ENCODE results near the gene NPFF.
"Not testable (repeated sequence)": the region's sequence is repeated elsewhere in the genome, so short reads cannot be mapped to it uniquely, and the experiment has no call there.

GRCh38 chr12:53548354-53548753 lies 41.1 kb upstream of the NPFF start:
- TF ChIP-seq, protein P1, sequence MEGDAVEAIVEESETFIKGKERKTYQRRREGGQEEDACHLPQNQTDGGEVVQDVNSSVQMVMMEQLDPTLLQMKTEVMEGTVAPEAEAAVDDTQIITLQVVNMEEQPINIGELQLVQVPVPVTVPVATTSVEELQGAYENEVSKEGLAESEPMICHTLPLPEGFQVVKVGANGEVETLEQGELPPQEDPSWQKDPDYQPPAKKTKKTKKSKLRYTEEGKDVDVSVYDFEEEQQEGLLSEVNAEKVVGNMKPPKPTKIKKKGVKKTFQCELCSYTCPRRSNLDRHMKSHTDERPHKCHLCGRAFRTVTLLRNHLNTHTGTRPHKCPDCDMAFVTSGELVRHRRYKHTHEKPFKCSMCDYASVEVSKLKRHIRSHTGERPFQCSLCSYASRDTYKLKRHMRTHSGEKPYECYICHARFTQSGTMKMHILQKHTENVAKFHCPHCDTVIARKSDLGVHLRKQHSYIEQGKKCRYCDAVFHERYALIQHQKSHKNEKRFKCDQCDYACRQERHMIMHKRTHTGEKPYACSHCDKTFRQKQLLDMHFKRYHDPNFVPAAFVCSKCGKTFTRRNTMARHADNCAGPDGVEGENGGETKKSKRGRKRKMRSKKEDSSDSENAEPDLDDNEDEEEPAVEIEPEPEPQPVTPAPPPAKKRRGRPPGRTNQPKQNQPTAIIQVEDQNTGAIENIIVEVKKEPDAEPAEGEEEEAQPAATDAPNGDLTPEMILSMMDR (IDR thresholded peaks at IDR 0.05) = not testable (repeated sequence)
- not testable (repeated sequence) for TF ChIP-seq E2F1 (CRISPR knock-in tag; IDR thresholded peaks at IDR 0.05); TEAD1 (CRISPR knock-in tag; IDR thresholded peaks at IDR 0.05); SP1 (CRISPR knock-in tag; conservative IDR thresholded peaks at IDR 0.05); SMAD3 (CRISPR knock-in tag; IDR thresholded peaks at IDR 0.05; ENCODE audit: borderline replicate concordance); PRRX2 (CRISPR knock-in tag; IDR thresholded peaks at IDR 0.05); NFYB (CRISPR knock-in tag; conservative IDR thresholded peaks at IDR 0.05; ENCODE audit: low read depth); CREB1 (CRISPR knock-in tag; IDR thresholded peaks at IDR 0.05); NR2C2 (CRISPR knock-in tag; IDR thresholded peaks at IDR 0.05); MAX (CRISPR knock-in tag; IDR thresholded peaks at IDR 0.05)
- TF ChIP-seq, protein P2, sequence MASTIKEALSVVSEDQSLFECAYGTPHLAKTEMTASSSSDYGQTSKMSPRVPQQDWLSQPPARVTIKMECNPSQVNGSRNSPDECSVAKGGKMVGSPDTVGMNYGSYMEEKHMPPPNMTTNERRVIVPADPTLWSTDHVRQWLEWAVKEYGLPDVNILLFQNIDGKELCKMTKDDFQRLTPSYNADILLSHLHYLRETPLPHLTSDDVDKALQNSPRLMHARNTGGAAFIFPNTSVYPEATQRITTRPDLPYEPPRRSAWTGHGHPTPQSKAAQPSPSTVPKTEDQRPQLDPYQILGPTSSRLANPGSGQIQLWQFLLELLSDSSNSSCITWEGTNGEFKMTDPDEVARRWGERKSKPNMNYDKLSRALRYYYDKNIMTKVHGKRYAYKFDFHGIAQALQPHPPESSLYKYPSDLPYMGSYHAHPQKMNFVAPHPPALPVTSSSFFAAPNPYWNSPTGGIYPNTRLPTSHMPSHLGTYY (CRISPR knock-in tag; IDR thresholded peaks at IDR 0.05) = not testable (repeated sequence)
- TF ChIP-seq, protein P3, sequence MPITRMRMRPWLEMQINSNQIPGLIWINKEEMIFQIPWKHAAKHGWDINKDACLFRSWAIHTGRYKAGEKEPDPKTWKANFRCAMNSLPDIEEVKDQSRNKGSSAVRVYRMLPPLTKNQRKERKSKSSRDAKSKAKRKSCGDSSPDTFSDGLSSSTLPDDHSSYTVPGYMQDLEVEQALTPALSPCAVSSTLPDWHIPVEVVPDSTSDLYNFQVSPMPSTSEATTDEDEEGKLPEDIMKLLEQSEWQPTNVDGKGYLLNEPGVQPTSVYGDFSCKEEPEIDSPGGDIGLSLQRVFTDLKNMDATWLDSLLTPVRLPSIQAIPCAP (CRISPR knock-in tag; IDR thresholded peaks at IDR 0.05) = not testable (repeated sequence)
- TF ChIP-seq, protein P4, sequence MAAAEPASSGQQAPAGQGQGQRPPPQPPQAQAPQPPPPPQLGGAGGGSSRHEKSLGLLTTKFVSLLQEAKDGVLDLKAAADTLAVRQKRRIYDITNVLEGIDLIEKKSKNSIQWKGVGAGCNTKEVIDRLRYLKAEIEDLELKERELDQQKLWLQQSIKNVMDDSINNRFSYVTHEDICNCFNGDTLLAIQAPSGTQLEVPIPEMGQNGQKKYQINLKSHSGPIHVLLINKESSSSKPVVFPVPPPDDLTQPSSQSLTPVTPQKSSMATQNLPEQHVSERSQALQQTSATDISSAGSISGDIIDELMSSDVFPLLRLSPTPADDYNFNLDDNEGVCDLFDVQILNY (CRISPR knock-in tag; IDR thresholded peaks at IDR 0.05) = not testable (repeated sequence)
- TF ChIP-seq, protein P5, sequence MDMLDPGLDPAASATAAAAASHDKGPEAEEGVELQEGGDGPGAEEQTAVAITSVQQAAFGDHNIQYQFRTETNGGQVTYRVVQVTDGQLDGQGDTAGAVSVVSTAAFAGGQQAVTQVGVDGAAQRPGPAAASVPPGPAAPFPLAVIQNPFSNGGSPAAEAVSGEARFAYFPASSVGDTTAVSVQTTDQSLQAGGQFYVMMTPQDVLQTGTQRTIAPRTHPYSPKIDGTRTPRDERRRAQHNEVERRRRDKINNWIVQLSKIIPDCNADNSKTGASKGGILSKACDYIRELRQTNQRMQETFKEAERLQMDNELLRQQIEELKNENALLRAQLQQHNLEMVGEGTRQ (CRISPR knock-in tag; IDR thresholded peaks at IDR 0.05) = not testable (repeated sequence)
